Measurements from ENCODE around the gene CCL8. TPM values are rescaled to one million over a fixed set of nuclear protein-coding genes. Genes with fewer than 3 reads are reported as not detected.

CCL8 gene
- total and polyA plus RNA-seq, 12 donors = 0.38 to 17.5 (median 1.0) TPM; not detected in 2

DNA sequence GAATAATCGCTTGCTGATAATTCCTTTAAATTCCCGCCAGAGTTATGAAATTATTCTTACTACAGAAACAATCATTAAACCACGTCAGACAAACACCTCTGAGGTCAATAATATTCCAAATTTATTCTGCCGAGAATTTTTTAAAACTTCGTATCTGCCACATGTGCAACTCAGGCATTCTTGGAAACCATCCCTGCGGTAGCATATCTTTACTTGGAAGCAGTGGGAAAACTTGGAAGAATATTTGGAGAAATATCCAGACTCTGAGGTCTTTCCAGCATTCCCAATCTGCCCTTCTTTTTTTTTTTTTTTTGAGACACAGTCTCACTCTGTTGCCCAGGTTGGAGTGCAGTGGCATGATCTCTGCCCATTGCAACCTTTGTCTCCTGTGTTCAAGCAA lies 35.7 kb upstream of the CCL8 start:
- Histone ChIP-seq H3K4me1 (peaks cover 0 to 22% (median 4%) of the 10 kb centered on the region in 9 donors), H3K27me3 (peaks cover 0 to 6% (median 0%) of the 10 kb centered on the region in 7 donors), H3K27ac (peak overlapping the region in 2 of 10 donors; percentile 47 to 55), H3K9me3 (no peaks in the 10 kb centered on the region), H3K4me3 (no peak overlapping the region), H3K36me3 (no peaks in the 10 kb centered on the region)
- intact Hi-C loops (cut with DNase I) = no loop called here
- DNase-seq (no peak), ATAC-seq (peak in 4 of 8 donors; percentile 19 to 33 (median 28))
- WGBS, 2 donors = 69 to 72% methylated on average over 6 of the region's 6 CpGs
- TF ChIP-seq, protein P1, sequence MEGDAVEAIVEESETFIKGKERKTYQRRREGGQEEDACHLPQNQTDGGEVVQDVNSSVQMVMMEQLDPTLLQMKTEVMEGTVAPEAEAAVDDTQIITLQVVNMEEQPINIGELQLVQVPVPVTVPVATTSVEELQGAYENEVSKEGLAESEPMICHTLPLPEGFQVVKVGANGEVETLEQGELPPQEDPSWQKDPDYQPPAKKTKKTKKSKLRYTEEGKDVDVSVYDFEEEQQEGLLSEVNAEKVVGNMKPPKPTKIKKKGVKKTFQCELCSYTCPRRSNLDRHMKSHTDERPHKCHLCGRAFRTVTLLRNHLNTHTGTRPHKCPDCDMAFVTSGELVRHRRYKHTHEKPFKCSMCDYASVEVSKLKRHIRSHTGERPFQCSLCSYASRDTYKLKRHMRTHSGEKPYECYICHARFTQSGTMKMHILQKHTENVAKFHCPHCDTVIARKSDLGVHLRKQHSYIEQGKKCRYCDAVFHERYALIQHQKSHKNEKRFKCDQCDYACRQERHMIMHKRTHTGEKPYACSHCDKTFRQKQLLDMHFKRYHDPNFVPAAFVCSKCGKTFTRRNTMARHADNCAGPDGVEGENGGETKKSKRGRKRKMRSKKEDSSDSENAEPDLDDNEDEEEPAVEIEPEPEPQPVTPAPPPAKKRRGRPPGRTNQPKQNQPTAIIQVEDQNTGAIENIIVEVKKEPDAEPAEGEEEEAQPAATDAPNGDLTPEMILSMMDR (IDR thresholded peaks at IDR 0.05) = no peak

DNA sequence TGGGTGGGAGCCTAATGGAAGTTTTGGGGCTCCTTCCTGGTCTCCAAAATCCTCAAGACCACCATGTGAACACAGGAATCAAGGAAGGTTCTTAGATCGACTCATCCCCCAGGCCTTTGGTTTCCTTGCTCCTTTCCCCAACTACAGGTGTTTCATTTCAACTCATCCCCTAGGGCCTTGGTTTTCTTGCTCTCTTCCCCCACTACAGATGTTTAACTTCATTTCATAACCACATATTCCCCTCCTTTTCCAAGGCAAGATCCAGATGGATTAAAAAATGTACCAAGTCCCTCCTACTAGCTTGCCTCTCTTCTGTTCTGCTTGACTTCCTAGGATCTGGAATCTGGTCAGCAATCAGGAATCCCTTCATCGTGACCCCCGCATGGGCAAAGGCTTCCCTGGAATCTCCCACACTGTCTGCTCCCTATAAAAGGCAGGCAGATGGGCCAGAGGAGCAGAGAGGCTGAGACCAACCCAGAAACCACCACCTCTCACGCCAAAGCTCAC lies 33.9 kb upstream of the CCL8 start, which contains the start of gene CCL11:
Gene CCL11 (plus strand): TSS at position 457 of the 507 bp plus-strand sequence. CDS start 67 bp downstream, outside the sequence.
- peaks cover 0 to 22% (median 4%) of the 10 kb centered on the region in 9 donors for H3K4me1 ChIP-seq
- ATAC-seq = peak in 7 of 8 donors; percentile 64 to 82 (median 77)
- peak within 1 kb of the TSS in 7 of 10 donors; percentile 15 to 58 (median 36) for H3K27ac ChIP-seq
- intact Hi-C loops (cut with DNase I) = no loop called here
- peak in 1 of 2 donors; percentile 43 for DNase-seq
- TF ChIP-seq, protein P1 (IDR thresholded peaks at IDR 0.05) = no peak
- H3K36me3 ChIP-seq = no peaks in the 10 kb centered on the region
- no peaks in the 10 kb centered on the region for H3K27me3 ChIP-seq
- WGBS, 2 donors = 77 to 82% methylated on average over 4 of the region's 4 CpGs
- H3K9me3 ChIP-seq = no peaks in the 10 kb centered on the region
- no peak within 1 kb of the TSS for H3K4me3 ChIP-seq

DNA sequence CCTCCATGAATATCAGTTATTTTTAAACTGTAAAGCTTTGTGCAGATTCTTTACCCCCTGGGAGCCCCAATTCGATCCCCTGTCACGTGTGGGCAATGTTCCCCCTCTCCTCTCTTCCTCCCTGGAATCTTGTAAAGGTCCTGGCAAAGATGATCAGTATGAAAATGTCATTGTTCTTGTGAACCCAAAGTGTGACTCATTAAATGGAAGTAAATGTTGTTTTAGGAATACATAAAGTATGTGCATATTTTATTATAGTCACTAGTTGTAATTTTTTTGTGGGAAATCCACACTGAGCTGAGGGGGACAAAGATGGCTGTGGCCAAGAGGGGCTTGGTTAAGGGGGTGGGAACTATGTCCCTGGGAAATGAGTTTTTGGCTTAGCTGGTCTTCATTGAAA lies 31.4 kb upstream of the CCL8 start:
- H3K27ac ChIP-seq = no peak overlapping the region
- H3K9me3 ChIP-seq = no peaks in the 10 kb centered on the region
- ATAC-seq (no peak), DNase-seq (no peak)
- peaks cover 0 to 22% (median 4%) of the 10 kb centered on the region in 9 donors for H3K4me1 ChIP-seq
- 32 to 35% methylated on average over 2 of the region's 2 CpGs for WGBS, 2 donors
- no peak overlapping the region for H3K4me3 ChIP-seq
- intact Hi-C loops (cut with DNase I) = no loop called here
- TF ChIP-seq, protein P1 (IDR thresholded peaks at IDR 0.05) = no peak
- H3K36me3 ChIP-seq = no peaks in the 10 kb centered on the region
- H3K27me3 ChIP-seq = no peaks in the 10 kb centered on the region

DNA sequence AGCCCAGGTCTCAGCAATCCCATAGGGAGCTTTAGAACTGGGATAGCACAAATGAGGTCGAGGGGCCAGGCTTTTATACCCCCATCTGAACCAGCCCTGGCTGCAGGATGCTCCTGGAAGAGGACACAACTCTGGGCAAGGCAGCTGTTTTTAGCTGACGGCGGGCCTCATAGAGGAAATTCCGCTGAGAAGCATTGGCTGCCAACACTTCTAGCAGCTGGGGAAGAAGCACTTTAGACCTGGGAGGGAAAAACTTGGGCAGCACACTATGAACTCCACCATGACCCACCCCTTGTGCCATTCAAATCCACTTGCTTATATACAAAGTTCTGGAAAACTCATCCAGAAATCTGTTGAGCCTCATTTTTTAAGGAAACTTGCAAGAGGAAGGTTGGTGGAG lies 28.6 kb upstream of the CCL8 start:
- ATAC-seq = peak in 1 of 8 donors; percentile 33

More for the DNA sequence above, 28.6 kb upstream of the CCL8 start:
- Histone ChIP-seq H3K4me1 (peaks cover 0 to 8% (median 0%) of the 10 kb centered on the region in 9 donors), H3K27me3 (no peaks in the 10 kb centered on the region), H3K4me3 (no peak overlapping the region), H3K36me3 (no peaks in the 10 kb centered on the region), H3K9me3 (no peaks in the 10 kb centered on the region), H3K27ac (no peak overlapping the region)
- intact Hi-C loops (cut with DNase I) = no loop called here
- 44 to 56% methylated on average over 4 of the region's 4 CpGs for WGBS, 2 donors
- no peak for DNase-seq
- TF ChIP-seq, protein P1 (IDR thresholded peaks at IDR 0.05) = no peak
